ENCODE results near the gene ANKRD12.

ANKRD12 gene

GRCh38 chr18:9211955-9212354 lies 75.4 kb downstream of the ANKRD12 start:
- TF ChIP-seq CTCF (IDR thresholded peaks at IDR 0.05; ENCODE audit: insufficient read depth, low read depth, low read length, missing control alignments), result no peak
- no peak overlapping the region for H3K4me3 ChIP-seq (ENCODE audit: low read depth, low read length)
- no peak for DNase-seq (ENCODE audit: low read depth)

- TF ChIP-seq CTCF (IDR thresholded peaks at IDR 0.05; ENCODE audit: insufficient read depth, low read depth, low read length, missing control alignments), result no peak
- DNase-seq (ENCODE audit: low read depth), result no peak
- no peak overlapping the region for H3K4me3 ChIP-seq (ENCODE audit: low read depth, low read length)
Observed at GRCh38 chr18:9215221-9215933, 78.8 kb downstream of the ANKRD12 start.

- TF ChIP-seq CTCF (IDR thresholded peaks at IDR 0.05; ENCODE audit: insufficient read depth, low read depth, low read length, missing control alignments), result no peak
- DNase-seq (ENCODE audit: low read depth), result no peak
- no peak overlapping the region for H3K4me3 ChIP-seq (ENCODE audit: low read depth, low read length)
Observed at GRCh38 chr18:9216459-9216858, 79.9 kb downstream of the ANKRD12 start.

GRCh38 chr18:9217743-9218451 lies 81.3 kb downstream of the ANKRD12 start:
- TF ChIP-seq CTCF (IDR thresholded peaks at IDR 0.05; ENCODE audit: insufficient read depth, low read depth, low read length, missing control alignments), result no peak
- DNase-seq (ENCODE audit: low read depth), result no peak

GRCh38 chr18:9221040-9221439 lies 84.5 kb downstream of the ANKRD12 start:
- no peak for TF ChIP-seq CTCF (IDR thresholded peaks at IDR 0.05; ENCODE audit: insufficient read depth, low read depth, low read length, missing control alignments)
- no peak overlapping the region for H3K4me3 ChIP-seq (ENCODE audit: low read depth, low read length)
- no peak for DNase-seq (ENCODE audit: low read depth)

More at GRCh38 chr18:9217743-9218451, 81.3 kb downstream of the ANKRD12 start:
- no peak overlapping the region for H3K4me3 ChIP-seq (ENCODE audit: low read depth, low read length)

GRCh38 chr18:9221661-9222060 lies 85.1 kb downstream of the ANKRD12 start:
- DNase-seq (ENCODE audit: low read depth), result no peak
- H3K4me3 ChIP-seq (ENCODE audit: low read depth, low read length), result no peak overlapping the region
- no peak for TF ChIP-seq CTCF (IDR thresholded peaks at IDR 0.05; ENCODE audit: insufficient read depth, low read depth, low read length, missing control alignments)
